HG03520 (cell line): ENCODE results near the gene AARS2.
"Not testable (repeated sequence)": the region's sequence is repeated elsewhere in the genome, so short reads cannot be mapped to it uniquely, and the experiment has no call there.

Experiments
- ATAC-seq: cut with Tn5 transposase; IDR thresholded peaks from one replicate; pipeline ENCODE4 v1.9.1; 2021; ENCODE audit warnings: mild to moderate bottlenecking, moderate library complexity; ENCODE audit not compliant: unreplicated experiment

Gene AARS2

GRCh38 chr6:44332585-44332984 is 19.4 kb upstream of the AARS2 start:
- no peak for ATAC-seq

GRCh38 chr6:44329858-44330257 is 16.7 kb upstream of the AARS2 start:
- no peak for ATAC-seq

- ATAC-seq, result not testable (repeated sequence)
Measured at GRCh38 chr6:44328203-44328602, 15.1 kb upstream of the AARS2 start.

- no peak for ATAC-seq
Measured at GRCh38 chr6:44327760-44328159, 14.6 kb upstream of the AARS2 start.

DNA sequence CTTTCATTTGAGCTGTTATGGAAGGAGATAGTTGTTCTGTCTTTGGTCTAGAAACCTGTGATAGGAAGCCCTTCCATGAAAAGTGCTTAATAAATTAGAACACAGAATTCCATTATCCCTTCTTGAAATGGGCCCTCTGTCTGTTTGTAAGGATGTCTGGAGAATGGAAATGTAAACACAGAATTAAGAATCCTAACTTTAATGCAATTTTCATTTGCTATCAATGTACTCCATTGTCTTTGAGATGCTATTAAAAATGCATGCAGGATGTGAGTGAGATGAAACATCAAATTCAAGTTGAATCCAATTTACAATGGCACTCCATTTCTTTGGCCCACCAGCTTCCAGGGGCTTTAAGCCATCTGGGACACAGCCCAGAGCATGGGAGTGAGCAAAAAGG is 13.9 kb upstream of the AARS2 start:
- no peak for ATAC-seq

GRCh38 chr6:44321210-44321609 is 8.1 kb upstream of the AARS2 start:
- no peak for ATAC-seq

GRCh38 chr6:44317136-44317631 is 4.0 kb upstream of the AARS2 start:
- not testable (repeated sequence) for ATAC-seq

DNA sequence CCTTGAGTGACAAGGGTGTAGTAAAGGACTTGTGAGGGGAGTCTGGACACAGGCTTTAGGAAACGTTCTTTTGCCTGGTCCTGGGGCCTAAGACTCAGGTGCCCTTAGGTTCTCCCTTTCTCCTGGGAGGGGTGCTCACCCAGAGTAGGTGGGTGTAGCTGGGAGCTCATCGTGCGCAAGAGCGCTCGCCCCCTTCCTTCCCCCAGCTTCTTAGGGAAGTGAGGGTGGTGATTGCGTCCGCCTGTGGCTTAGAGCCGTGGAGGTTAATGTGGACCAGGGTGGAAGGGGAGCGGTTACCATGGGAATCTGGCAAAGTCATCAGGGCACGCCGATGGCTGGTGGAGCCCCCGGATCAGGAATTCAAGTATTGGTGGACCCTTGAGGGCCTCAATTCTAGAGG is 3.3 kb upstream of the AARS2 start:
- no peak for ATAC-seq

GRCh38 chr6:44315951-44316350 is 2.8 kb upstream of the AARS2 start:
- no peak for ATAC-seq

DNA sequence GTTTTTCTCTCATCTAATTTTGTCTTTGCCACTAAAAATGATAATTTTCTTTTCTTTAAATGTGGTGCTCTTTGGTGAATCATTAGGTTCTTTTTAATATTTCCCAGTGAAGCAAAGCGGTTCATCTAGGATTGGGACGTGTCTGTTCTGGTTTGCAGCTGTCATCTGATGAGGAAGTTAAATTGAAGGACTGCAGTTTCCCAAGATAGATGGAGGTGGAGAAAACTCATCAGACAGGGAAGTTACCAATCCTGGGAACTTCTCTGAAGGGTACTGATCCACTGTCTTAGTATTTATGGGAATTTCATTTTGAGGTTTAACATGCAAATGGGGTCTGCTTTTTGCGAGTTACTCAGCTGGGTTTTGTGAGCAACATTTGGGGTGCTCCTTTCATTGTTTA is 2.4 kb upstream of the AARS2 start:
- ATAC-seq, result no peak

DNA sequence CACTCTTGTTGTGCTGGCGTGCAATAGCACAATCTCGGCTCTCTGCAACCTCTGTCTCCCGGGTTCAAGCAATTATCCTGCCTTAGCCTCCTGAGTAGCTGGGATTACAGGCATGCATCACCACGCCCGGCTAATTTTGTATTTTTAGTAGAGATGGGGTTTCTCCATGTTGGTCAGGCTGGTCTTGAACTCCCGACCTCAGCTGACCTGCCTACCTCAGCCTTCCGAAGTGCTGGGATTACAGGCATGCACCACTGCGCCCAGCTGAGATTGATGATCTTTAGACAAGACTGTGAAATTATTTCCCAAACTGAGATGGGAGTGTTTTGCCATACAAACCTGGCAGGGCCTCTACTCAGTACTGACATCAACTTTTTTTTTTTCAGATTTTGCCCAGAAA is 1.5 kb upstream of the AARS2 start:
- ATAC-seq, result not testable (repeated sequence)

DNA sequence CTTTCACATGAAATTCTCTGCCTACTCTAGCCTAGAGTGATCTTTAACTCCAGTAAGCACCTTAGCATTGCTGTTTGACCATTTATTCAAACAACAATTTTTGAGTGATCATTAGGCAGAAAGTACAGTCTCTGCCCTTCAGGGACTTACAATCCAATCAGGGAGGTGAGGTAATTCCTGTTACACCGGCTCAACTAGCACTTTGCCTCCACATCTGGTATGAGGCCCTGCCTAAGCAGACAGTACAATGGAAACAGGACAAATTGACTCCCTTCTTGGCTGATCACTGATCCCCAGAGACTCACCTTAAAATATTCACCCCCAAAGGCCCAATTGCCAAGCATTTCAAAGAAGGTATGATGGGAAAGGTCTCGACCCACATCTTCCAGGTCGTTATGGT is 1.4 kb downstream of the AARS2 start:
- ATAC-seq, result no peak

DNA sequence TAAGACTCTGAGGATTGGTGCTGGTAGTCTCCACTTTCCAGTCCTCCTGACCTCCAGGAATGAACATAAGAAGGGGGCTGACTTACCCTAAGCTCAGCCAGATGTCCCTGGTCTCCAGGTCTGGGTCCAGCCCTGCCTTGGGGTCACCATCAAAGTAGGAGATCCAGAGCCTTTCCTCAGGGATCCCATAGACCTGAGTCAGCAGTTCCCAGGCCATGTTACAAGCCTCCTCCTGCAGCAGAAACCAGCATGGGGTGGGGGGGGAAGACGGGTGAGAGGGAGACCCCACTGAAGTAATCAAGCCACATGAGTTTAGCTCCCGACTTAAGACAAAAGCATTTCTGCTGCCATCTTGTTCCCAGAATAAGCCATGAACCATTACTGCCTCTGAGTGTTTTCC is 1.8 kb downstream of the AARS2 start:
- no peak for ATAC-seq

DNA sequence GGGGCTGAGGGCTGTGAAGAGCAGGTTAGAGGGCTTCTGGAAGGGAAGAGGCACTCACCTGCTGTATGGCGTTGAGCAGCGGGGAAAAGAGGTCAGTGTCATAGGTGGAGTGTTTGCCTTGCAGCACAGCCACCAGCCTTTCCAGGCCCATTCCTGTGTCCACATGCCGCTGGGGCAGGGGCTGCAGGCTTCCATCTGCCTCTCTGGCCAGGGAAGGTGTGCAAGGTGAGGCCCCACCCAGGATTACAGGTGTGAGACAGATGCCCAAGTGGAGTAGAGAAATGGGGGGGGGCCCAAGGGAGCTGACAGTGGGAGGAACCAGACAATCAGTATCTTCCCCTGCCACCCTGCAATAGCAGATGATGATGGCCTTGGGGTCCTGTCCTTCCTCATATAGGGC is 2.9 kb downstream of the AARS2 start:
- ATAC-seq, result no peak

DNA sequence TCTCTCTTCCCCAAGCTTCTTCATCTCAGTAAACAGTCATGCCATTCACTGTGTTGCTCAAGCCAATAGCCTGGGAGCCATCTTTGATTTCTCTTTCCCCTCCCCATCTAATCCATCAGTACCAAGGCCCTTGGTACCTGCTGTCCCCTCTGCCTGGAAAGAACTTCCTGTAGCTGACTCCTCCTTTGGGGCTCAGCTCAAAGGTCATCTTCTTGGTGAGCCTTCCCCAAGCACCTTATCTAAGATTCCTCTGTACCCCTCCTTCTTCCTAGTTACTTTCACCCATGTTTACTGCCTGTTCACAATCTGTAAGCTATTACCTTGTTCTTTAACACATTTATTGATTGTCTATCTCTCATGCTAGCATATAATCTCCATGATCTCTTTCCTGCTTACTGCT is 3.5 kb downstream of the AARS2 start:
- ATAC-seq, result no peak

GRCh38 chr6:44309092-44309491 is 4.1 kb downstream of the AARS2 start:
- no peak for ATAC-seq

- no peak for ATAC-seq
Measured at GRCh38 chr6:44307217-44307616, 5.9 kb downstream of the AARS2 start.

DNA sequence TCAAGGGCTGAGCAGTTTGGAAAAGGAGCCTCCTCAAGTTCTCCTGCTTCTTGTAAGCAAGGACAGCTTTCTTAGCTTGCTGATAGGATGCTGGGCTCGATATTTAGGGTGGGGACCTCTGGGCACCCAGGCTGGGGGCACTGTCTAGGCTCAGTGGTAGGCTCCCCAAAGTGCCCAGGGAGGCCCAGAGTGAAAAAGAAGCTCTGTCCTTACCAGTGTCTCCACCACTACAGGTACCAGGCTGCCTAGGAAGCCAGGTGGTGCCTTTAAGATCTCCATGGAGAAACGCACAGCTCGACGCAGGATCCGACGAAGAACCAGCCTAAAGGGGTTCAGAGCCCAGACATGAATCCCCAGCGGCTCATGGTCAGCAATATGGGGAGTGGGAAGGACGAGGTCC is 6.4 kb downstream of the AARS2 start:
- ATAC-seq, result no peak

- ATAC-seq, result no peak
Measured at GRCh38 chr6:44305200-44305725, 7.9 kb downstream of the AARS2 start.

DNA sequence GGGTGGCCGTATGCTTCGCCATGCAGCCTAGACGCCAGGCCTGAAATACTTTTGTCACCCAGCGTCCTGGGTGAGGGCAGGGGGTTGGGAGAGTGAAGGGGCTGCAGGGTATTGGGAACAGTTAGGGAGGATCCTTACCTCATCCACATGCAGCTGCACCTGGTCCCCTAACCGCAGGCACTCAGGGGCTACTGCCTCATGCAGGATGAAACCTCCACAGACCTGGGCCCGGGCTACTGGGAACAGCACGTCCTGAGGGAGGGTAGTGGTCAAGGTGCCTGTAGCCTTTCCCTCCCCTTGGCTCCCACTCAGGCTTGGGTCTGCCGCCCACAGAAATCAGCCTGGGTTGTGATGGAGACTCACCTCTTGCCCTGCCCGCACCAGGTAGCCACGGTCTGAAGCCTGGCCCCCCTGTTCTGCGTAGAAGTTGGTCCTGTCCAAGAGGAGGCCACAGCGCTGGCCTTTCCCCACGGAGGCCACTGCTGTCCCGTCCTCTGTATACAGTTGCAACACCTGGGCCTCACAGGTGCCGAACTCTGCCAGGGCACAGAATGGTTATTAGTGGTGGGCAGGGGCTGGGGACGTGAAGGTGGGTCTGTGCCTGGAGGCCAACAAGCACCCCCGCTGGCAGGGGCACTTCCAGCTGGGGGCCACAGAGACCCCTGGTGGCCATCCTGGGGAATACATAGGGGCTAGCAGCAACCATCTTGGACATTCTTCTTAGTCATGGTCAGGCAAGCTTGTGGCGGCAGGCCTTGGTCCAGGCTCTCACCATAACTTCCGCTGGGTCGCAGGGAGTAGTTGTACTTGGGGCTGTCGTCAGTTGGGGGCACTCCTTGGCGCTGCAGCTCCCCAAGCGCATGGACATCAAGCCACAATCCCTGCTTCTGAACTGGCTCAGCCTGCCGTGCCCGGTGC is 8.6 kb downstream of the AARS2 start:
- ATAC-seq, result no peak

DNA sequence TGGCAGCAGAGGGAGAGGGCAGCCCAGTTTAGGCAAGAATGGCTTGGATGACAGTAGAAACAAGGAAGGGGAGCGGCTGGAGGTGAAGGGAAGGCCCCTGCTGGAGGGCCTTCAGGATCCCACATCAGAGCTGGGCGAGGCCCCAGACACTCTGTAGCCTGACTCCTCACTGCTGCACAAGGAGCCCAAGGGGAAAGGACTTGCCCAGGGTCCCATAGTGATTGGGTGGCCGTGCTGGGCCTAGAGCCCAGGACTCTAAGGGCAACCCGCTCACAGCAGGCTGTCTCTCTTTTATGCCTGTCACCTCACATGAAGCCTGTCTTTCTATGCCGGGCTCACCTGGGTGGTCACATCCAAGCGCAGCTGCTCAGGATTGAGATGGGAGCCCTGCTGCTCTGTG is 9.3 kb downstream of the AARS2 start:
- no peak for ATAC-seq

- no peak for ATAC-seq
Measured at GRCh38 chr6:44302856-44303255, 10.3 kb downstream of the AARS2 start.
